Hepatocyte (in vitro differentiated cells): Measurements from ENCODE around the gene PTRH1. TPM values are rescaled to one million over a fixed set of nuclear protein-coding genes. Genes with fewer than 3 reads are reported as not detected.

Source experiments
- DNase-seq: peaks from one replicate; pipeline ENCODE4 v3.0.0-alpha.2; 2016; ENCODE audit warnings: low spot score
- H2AFZ ChIP-seq: fragments of 200-600 bp; sonication (generic); 2 replicates; pipeline ENCODE4 v1.6.0; 2016; ENCODE audit warnings: antibody characterized with exemption, mild to moderate bottlenecking
- H3K27ac ChIP-seq: fragments of 200-600 bp; sonication (generic); 2 replicates; pipeline ENCODE4 v1.5.1; 2016; ENCODE audit warnings: mild to moderate bottlenecking
- H3K27me3 ChIP-seq: fragments of 200-600 bp; sonication (generic); 2 replicates; pipeline ENCODE4 v1.6.1; 2016
- H3K36me3 ChIP-seq: fragments of 200-600 bp; sonication (generic); replicated peaks from 2 replicates; pipeline ENCODE4 v1.5.1; 2016; ENCODE audit warnings: low read depth; ENCODE audit not compliant: insufficient read depth
- H3K4me1 ChIP-seq: fragments of 200-600 bp; sonication (generic); 2 replicates; pipeline ENCODE4 v1.5.1; 2016; ENCODE audit warnings: mild to moderate bottlenecking, moderate library complexity; ENCODE audit not compliant: insufficient read depth
- H3K4me2 ChIP-seq: fragments of 200-600 bp; sonication (generic); 2 replicates; pipeline ENCODE4 v1.6.0; 2016
- H3K4me3 ChIP-seq: fragments of 200-600 bp; sonication (generic); 2 replicates; pipeline ENCODE4 v1.5.1; 2016; ENCODE audit warnings: mild to moderate bottlenecking
- H3K79me2 ChIP-seq: fragments of 200-600 bp; sonication (generic); 2 replicates; pipeline ENCODE4 v1.6.0; 2017; ENCODE audit warnings: mild to moderate bottlenecking
- H3K9me2 ChIP-seq: fragments of 200-600 bp; sonication (generic); replicated peaks from 2 replicates; pipeline ENCODE4 v1.6.0; 2017; ENCODE audit warnings: mild to moderate bottlenecking; ENCODE audit not compliant: insufficient read depth
- H3K9me3 ChIP-seq: fragments of 200-600 bp; sonication (generic); 2 replicates; pipeline ENCODE4 v1.5.1; 2016; ENCODE audit warnings: low read depth, mild to moderate bottlenecking
- H4K20me1 ChIP-seq: fragments of 200-600 bp; sonication (generic); 2 replicates; pipeline ENCODE4 v1.6.0; 2016; ENCODE audit warnings: mild to moderate bottlenecking; ENCODE audit not compliant: insufficient read depth, poor library complexity, severe bottlenecking
- CTCF ChIP-seq: fragments of 200-600 bp; sonication (generic); IDR thresholded peaks from 2 replicates; pipeline ENCODE4 v1.5.1; 2016; ENCODE audit warnings: antibody characterized with exemption, mild to moderate bottlenecking; ENCODE audit not compliant: poor library complexity
- EZH2 ChIP-seq: fragments of 200-600 bp; sonication (generic); IDR thresholded peaks from 2 replicates; pipeline ENCODE4 v1.6.1; 2016; ENCODE audit warnings: antibody characterized with exemption, mild to moderate bottlenecking, borderline replicate concordance
- EZH2phosphoT487 ChIP-seq: fragments of 200-600 bp; sonication (generic); IDR thresholded peaks from one replicate; pipeline ENCODE4 v1.6.1; 2018; ENCODE audit warnings: antibody characterized with exemption, mild to moderate bottlenecking, low read depth, moderate library complexity; ENCODE audit not compliant: unreplicated experiment, severe bottlenecking
- WGBS: methylation state at CpG from one replicate; pipeline ENCODE4 v1.1.6; 2016; ENCODE audit warnings: low lambda C conversion rate; ENCODE audit errors: missing lambda C conversion rate; 5-methylcytosine and 5-hydroxymethylcytosine counted together
- polyA plus RNA-seq: library from polyadenylated mRNA; unstranded; fragments of >200 nt; fragmentation: Nextera tagmentation; extraction: Ambion mirVana; gene quantifications from 2 replicates; pipeline ENCODE4 v1.2.1, GENCODE V29; 2016
- total RNA-seq: library from RNA; depleted of rRNA; stranded (reverse); fragments of >200 nt; gene quantifications from 2 replicates; pipeline ENCODE4 v1.2.3, GENCODE V29; 2014

Gene PTRH1
- total and polyA plus RNA-seq, 2 experiments from 2014 or later: 13.5 to 25.9 TPM

- TF ChIP-seq CTCF (no peak), EZH2 (no peak)
- H3K9me2 ChIP-seq: no peaks in the 10 kb centered on the region
- no peaks in the 10 kb centered on the region for H4K20me1 ChIP-seq
- H3K27ac ChIP-seq: no peak overlapping the region
- 90% methylated on average over 18 of the region's 18 CpGs for WGBS
- H3K9me3 ChIP-seq: no peaks in the 10 kb centered on the region
- no peaks in the 10 kb centered on the region for H3K36me3 ChIP-seq
- no peak overlapping the region for H3K4me2 ChIP-seq
- H3K4me1 ChIP-seq: peaks cover 4% of the 10 kb centered on the region
- no peak overlapping the region for H3K4me3 ChIP-seq
- no peaks in the 10 kb centered on the region for H3K27me3 ChIP-seq
- DNase-seq: no peak
- H3K79me2 ChIP-seq: peaks cover 5% of the 10 kb centered on the region
- H2AFZ ChIP-seq: no peak overlapping the region
Observed at GRCh38 chr9:127729522-127730256, 14.2 kb upstream of the PTRH1 start.

GRCh38 chr9:127728808-127729207 lies 13.3 kb upstream of the PTRH1 start:
- Histone ChIP-seq H3K4me3 (no peak overlapping the region), H3K9me3 (no peaks in the 10 kb centered on the region), H3K4me1 (no peaks in the 10 kb centered on the region), H3K27me3 (no peaks in the 10 kb centered on the region), H3K9me2 (no peaks in the 10 kb centered on the region), H3K79me2 (peaks cover 2% of the 10 kb centered on the region), H3K4me2 (no peak overlapping the region), H3K36me3 (no peaks in the 10 kb centered on the region), H4K20me1 (no peaks in the 10 kb centered on the region), H2AFZ (no peak overlapping the region), H3K27ac (no peak overlapping the region)
- WGBS: 90% methylated on average over 8 of the region's 8 CpGs
- DNase-seq: no peak
- TF ChIP-seq EZH2phosphoT487 (no peak), EZH2 (no peak), CTCF (no peak)

GRCh38 chr9:127726871-127727270 lies 11.4 kb upstream of the PTRH1 start:
- TF ChIP-seq EZH2phosphoT487 (no peak), CTCF (no peak), EZH2 (no peak)
- no peaks in the 10 kb centered on the region for H3K9me2 ChIP-seq
- H3K4me3 ChIP-seq: no peak overlapping the region
- no peaks in the 10 kb centered on the region for H3K9me3 ChIP-seq
- 80% methylated on average over 8 of the region's 8 CpGs for WGBS
- no peak overlapping the region for H2AFZ ChIP-seq
- no peaks in the 10 kb centered on the region for H3K27me3 ChIP-seq
- no peak overlapping the region for H3K27ac ChIP-seq
- no peaks in the 10 kb centered on the region for H3K4me1 ChIP-seq
- H3K79me2 ChIP-seq: no peaks in the 10 kb centered on the region
- no peak for DNase-seq
- no peaks in the 10 kb centered on the region for H3K36me3 ChIP-seq
- H3K4me2 ChIP-seq: no peak overlapping the region
- H4K20me1 ChIP-seq: no peaks in the 10 kb centered on the region
